A549 (cell line): ENCODE results near the gene METTL16. TPM values are rescaled to one million over a fixed set of nuclear protein-coding genes. Genes with fewer than 3 reads are reported as not detected.

Source experiments
- ATAC-seq, 2 experiments: fragments of 200-7000 bp in 1 of 2; fragments of >200 bp in 1 of 2; cut with Nextera tagmentation in 1 of 2; cut with Tn5 transposase in 1 of 2; 3 replicates each; pipeline versions ENCODE4 v1.8.0 to v1.9.1; 2018 to 2020; ENCODE audit warnings: mild to moderate bottlenecking in 1 of 2, moderate library complexity in 1 of 2
- CTCF ChIA-PET: fragments of 300-600 bp; sonication (Branson Sonifier 250); formaldehyde crosslinking; extraction: SDS; loops from one replicate; lab custom pipeline; 2021; ENCODE audit warnings: antibody characterized with exemption, inconsistent platforms; lab: Yijun Ruan, JAX
- POLR2A ChIA-PET: fragments of 350-600 bp; formaldehyde crosslinking; extraction: SDS; loops from one replicate; lab custom pipeline; 2021; ENCODE audit warnings: antibody characterized with exemption, inconsistent platforms; lab: Yijun Ruan, JAX
- DNase-seq, 2 experiments: peaks; one replicate each; pipeline versions ENCODE4 v3.0.0 to v3.0.0-alpha.2; 2011 to 2016; ENCODE audit warnings: low read depth in 1 of 2, low spot score in 1 of 2
- FAIRE-seq: peaks from 2 replicates; lab custom pipeline; 2011; peaks lifted over from hg19 to GRCh38; lab: Jason Lieb, UNC
- H3K27ac ChIP-seq, 2 experiments: fragments of >200 bp; sonication (Bioruptor Twin); formaldehyde crosslinking; 3 replicates each; pipeline ENCODE4 v1.5.1; 2016 to 2017
- H3K4me1 ChIP-seq: fragments of >200 bp; sonication (Bioruptor Twin); formaldehyde crosslinking; 3 replicates; pipeline ENCODE4 v1.6.1; 2016
- H3K4me2 ChIP-seq: fragments of >200 bp; sonication (Bioruptor Twin); formaldehyde crosslinking; 3 replicates; pipeline ENCODE4 v1.6.1; 2016
- H3K4me3 ChIP-seq: fragments of >200 bp; sonication (Bioruptor Twin); formaldehyde crosslinking; 3 replicates; pipeline ENCODE4 v1.5.1; 2016
- H3K9me3 ChIP-seq: fragments of >200 bp; sonication (Bioruptor Twin); formaldehyde crosslinking; 3 replicates; pipeline ENCODE4 v1.6.1; 2016
- BHLHE40 ChIP-seq: IDR thresholded peaks from 2 replicates; pipeline ENCODE4 v1.6.1; 2012; ENCODE audit warnings: low read depth, low read length, inconsistent platforms
- CBX2 ChIP-seq: fragments of 200-600 bp; sonication (generic); IDR thresholded peaks from 2 replicates; pipeline ENCODE4 v1.6.1; 2016; ENCODE audit warnings: low read depth, mild to moderate bottlenecking, borderline replicate concordance
- CHD2 ChIP-seq: fragments of 150-350 bp; IDR thresholded peaks from 2 replicates; pipeline ENCODE4 v1.6.1; 2014; ENCODE audit warnings: low read length; ENCODE audit not compliant: partially characterized antibody
- EHF ChIP-seq: fragments of 250-450 bp; sonication (Bioruptor Pico); IDR thresholded peaks from 2 replicates; pipeline ENCODE4 v1.5.0; 2020; ENCODE audit warnings: mild to moderate bottlenecking
- EHMT2 ChIP-seq: fragments of 200-600 bp; sonication (generic); IDR thresholded peaks from 2 replicates; pipeline ENCODE4 v1.6.1; 2016; ENCODE audit warnings: antibody characterized with exemption, low read depth, mild to moderate bottlenecking, moderate library complexity
- EP300 ChIP-seq, 2 experiments: fragments of >200 bp; sonication (Bioruptor Twin); formaldehyde crosslinking; IDR thresholded peaks; 2 replicates in 1 of 2; 3 replicates in 1 of 2; pipeline ENCODE4 v1.6.1; 2016 to 2017
- FOSL2 ChIP-seq, 2 experiments: fragments of 450-650 bp in 1 of 2; fragments of >200 bp in 1 of 2; sonication (Bioruptor Twin) in 1 of 2; formaldehyde crosslinking; IDR thresholded peaks; 2 replicates each; pipeline versions ENCODE4 v1.5.0 to v1.6.1; 2016 to 2020; ENCODE audit warnings: mild to moderate bottlenecking in 1 of 2, moderate library complexity in 1 of 2
- FOXS1 ChIP-seq: fragments of 250-450 bp; sonication (Bioruptor Pico); IDR thresholded peaks from 2 replicates; pipeline ENCODE4 v1.5.0; 2020; ENCODE audit warnings: mild to moderate bottlenecking, moderate library complexity
- GATA3 ChIP-seq: IDR thresholded peaks from 2 replicates; pipeline ENCODE4 v1.6.1; 2012; ENCODE audit warnings: borderline replicate concordance
- HDAC2 ChIP-seq: fragments of 200-600 bp; sonication (generic); IDR thresholded peaks from 2 replicates; pipeline ENCODE4 v1.6.1; 2016
- HEYL ChIP-seq: fragments of 250-450 bp; sonication (Bioruptor Pico); IDR thresholded peaks from 2 replicates; pipeline ENCODE4 v1.8.0; 2021; ENCODE audit warnings: mild to moderate bottlenecking, moderate library complexity
- HOXB13 ChIP-seq: fragments of 250-450 bp; sonication (Bioruptor Pico); IDR thresholded peaks from 2 replicates; pipeline ENCODE4 v1.5.0; 2020; ENCODE audit warnings: low read depth, mild to moderate bottlenecking, moderate library complexity
- JUN ChIP-seq, 2 experiments: fragments of >200 bp; sonication (Bioruptor Twin); formaldehyde crosslinking; IDR thresholded peaks; 2 replicates in 1 of 2; 3 replicates in 1 of 2; pipeline ENCODE4 v1.6.1; 2016 to 2017
- KDM1A ChIP-seq: fragments of 200-600 bp; sonication (generic); IDR thresholded peaks from 2 replicates; pipeline ENCODE4 v1.6.1; 2016; ENCODE audit warnings: low read depth, mild to moderate bottlenecking
- MAFK ChIP-seq: fragments of 450-650 bp; IDR thresholded peaks from 2 replicates; pipeline ENCODE4 v1.6.1; 2014; ENCODE audit not compliant: partially characterized antibody
- MAZ ChIP-seq: fragments of 150-350 bp; IDR thresholded peaks from 2 replicates; pipeline ENCODE4 v1.6.1; 2014; ENCODE audit warnings: antibody characterized with exemption, low read depth, low read length, borderline replicate concordance
- NFE2L2 ChIP-seq: fragments of 150-350 bp; conservative IDR thresholded peaks from 2 replicates; pipeline ENCODE4 v1.6.1; 2014; ENCODE audit warnings: low read length
- PHF8 ChIP-seq: fragments of 200-600 bp; sonication (generic); IDR thresholded peaks from 2 replicates; pipeline ENCODE4 v1.6.1; 2016; ENCODE audit warnings: low read depth, mild to moderate bottlenecking, antibody characterized with exemption, moderate library complexity, borderline replicate concordance
- POLR2AphosphoS2 ChIP-seq: conservative IDR thresholded peaks from 2 replicates; pipeline ENCODE4 v1.6.1; 2012; ENCODE audit warnings: low read length, improper control_type of control experiment, inconsistent platforms
- RFX5 ChIP-seq: fragments of 450-650 bp; IDR thresholded peaks from 2 replicates; pipeline ENCODE4 v1.7.1; 2014; ENCODE audit warnings: antibody characterized with exemption, mild to moderate bottlenecking, moderate library complexity
- SREBF2 ChIP-seq: fragments of 450-650 bp; IDR thresholded peaks from 2 replicates; pipeline ENCODE4 v1.6.1; 2014; ENCODE audit warnings: mild to moderate bottlenecking, moderate library complexity
- TP53 ChIP-seq: fragments of 250-450 bp; sonication (Bioruptor Pico); IDR thresholded peaks from 2 replicates; pipeline ENCODE4 v1.5.0; 2021; ENCODE audit warnings: mild to moderate bottlenecking, moderate library complexity
- ZC3H11A ChIP-seq: fragments of 450-650 bp; IDR thresholded peaks from 2 replicates; pipeline ENCODE4 v1.6.1; 2014; ENCODE audit warnings: antibody characterized with exemption, mild to moderate bottlenecking
- ZFP36 ChIP-seq: fragments of 450-650 bp; IDR thresholded peaks from 2 replicates; pipeline ENCODE4 v1.6.1; 2014; ENCODE audit warnings: borderline replicate concordance; ENCODE audit not compliant: partially characterized antibody
- WGBS: methylation state at CpG from one replicate; pipeline ENCODE4 v1.1.6; 2017; ENCODE audit errors: missing lambda C conversion rate; 5-methylcytosine and 5-hydroxymethylcytosine counted together
- polyA plus RNA-seq, 4 experiments: library from polyadenylated mRNA; depleted of rRNA in 3 of 4; stranded (reverse); fragments of >200 nt; fragmentation: RNase III in 1 of 4; extraction: RNeasy Plus Mini Kit Qiagen cat#74134 plus additional on column Dnase treatment in 1 of 4; gene quantifications; 2 replicates in 3 of 4; 3 replicates in 1 of 4; pipeline ENCODE4 v1.2.3, GENCODE V29; 2011 to 2017
- TF ChIP-seq, protein P1 (sequence below): fragments of 450-650 bp; IDR thresholded peaks from 2 replicates; pipeline ENCODE4 v1.6.1; 2014; ENCODE audit warnings: antibody characterized with exemption
- TF ChIP-seq, protein P2 (sequence below): fragments of 200-600 bp; sonication (generic); IDR thresholded peaks from 2 replicates; pipeline ENCODE4 v1.6.1; 2016; ENCODE audit warnings: antibody characterized with exemption, mild to moderate bottlenecking, moderate library complexity
- TF ChIP-seq, protein P3 (sequence below): fragments of >200 bp; sonication (Bioruptor Twin); formaldehyde crosslinking; IDR thresholded peaks from 3 replicates; pipeline ENCODE4 v1.5.1; 2016

Gene METTL16
- polyA plus RNA-seq, 2 of the 4 experiments (the other 2 are of a cell fraction) = 26.5 to 58.0 TPM

DNA sequence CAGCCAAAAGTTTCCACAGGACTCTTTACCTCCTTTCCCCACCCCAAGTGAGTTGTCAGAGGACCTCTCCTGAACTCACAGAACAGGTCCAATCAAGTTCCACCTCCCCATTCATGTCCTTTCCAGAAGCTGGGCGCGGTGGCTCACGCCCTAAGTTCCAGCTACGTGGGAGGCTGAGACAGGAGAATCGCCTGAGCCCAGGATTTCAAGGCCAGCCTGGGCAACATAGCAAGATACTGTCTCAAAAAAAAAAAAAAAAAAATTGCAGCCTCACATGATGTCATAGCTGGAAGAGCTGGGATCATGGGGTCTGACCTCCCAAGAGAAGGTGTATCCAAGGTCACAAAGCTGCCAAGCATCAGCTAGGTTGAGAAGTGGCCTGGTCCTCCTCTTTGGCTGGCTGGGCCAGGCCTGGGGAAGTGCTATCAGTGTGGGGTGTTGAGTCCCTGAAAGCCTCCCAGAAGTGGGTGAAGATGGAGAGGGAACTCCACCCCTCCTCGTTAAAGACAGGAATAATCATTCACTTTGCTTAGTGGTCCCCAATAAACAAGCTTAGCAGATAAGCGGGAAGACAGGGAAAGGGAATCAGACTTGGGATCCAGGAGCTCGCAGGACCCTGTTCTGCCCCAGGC, 105.3 kb downstream of the METTL16 start:
- Histone ChIP-seq H3K4me1 (peaks cover 54% of the 10 kb centered on the region), H3K4me3 (no peak overlapping the region), H3K27ac (peak overlapping the region; percentile 69 to 89)
- ChIA-PET POLR2A (interaction anchor here (0.7 to 2.1 kb wide), 5 partner anchors 10 to 105 kb away, joined by 3 to 27 read pairs (median 7); partner anchors contain the start of genes METTL16, SMG6 and SRR), CTCF (interaction anchor here (0.5 to 28.1 kb wide), 8 partner anchors 9 to 352 kb away, joined by 3 to 1099 read pairs (median 8); no protein-coding TSS in a partner anchor)
- 59% methylated on average over 8 of the region's 8 CpGs for WGBS
- DNase-seq (peak in 1 of 2 experiments; percentile 70), FAIRE-seq (no peak), ATAC-seq (peak; percentile 0 to 5; a peak in 4 of 6 replicates)
- no peak for TF ChIP-seq GATA3
- TF ChIP-seq, all 56 proteins: peak for 0
- Histone ChIP-seq H3K9me3 (no peaks in the 10 kb centered on the region), H3K4me2 (peak overlapping the region; percentile 67)

DNA sequence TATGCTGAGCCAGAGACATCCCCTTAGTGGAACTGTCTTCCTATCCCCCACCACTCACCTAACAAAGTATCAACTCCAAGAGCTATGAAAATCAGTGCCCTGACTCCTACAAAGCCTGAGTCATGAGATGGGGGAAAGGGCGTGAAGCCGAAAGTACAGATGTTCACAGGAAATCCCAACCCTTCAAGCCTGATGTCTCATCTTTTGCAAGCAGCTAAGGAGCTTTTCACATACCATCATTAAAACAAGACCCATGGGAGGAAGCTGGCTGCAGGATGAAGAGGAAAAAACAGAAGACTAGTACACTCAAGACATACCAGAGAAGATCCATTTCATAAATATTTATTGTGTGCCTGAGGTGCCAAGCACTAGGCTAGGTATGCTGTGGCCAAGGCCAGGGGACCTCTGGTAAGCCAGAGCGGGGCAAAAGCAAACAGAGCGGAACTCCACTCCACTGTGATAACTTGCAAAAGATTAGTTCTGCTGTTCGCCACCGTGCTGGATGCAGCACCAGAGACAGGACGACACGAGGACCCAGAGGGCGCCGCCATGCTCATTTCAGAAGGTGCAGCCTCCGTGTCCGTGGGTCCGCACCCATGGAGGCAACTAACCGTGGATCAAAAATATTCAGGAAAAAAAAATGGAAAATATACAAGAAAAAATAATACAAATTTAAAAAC, 106.3 kb downstream of the METTL16 start:
- DNase-seq = peak in 1 of 2 experiments; percentile 67

DNA sequence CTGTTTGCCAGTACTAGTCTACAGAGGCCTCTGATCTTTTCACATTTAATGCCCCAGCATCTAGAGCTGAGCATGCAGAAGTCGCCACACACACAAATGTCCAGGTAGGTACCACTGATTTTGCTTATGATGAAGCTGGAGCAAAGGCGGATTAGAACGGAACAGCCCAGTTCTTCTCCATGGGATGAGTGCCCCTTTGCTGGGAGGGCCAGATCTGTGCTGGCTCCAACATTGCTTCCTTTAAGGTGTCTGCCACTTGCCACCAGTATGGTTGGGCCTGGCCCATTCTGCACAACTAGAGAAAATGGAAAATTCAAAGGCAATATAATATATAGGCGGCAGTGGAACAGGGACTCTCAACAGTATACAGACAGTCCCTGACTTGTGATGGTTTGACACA, 108.6 kb downstream of the METTL16 start:
- POLR2A ChIA-PET = interaction anchor here (2.6 kb wide), 1 partner anchor 11 kb away, joined by 51 read pairs; no protein-coding TSS in a partner anchor

More for the DNA sequence above, 106.3 kb downstream of the METTL16 start:
- ChIA-PET POLR2A (interaction anchor here (1.0 to 1.2 kb wide), 2 partner anchors 11 to 12 kb away, joined by 3 to 11 read pairs; no protein-coding TSS in a partner anchor), CTCF (interaction anchor here (1.0 to 28.1 kb wide), 6 partner anchors 9 to 110 kb away, joined by 3 to 1099 read pairs (median 4); no protein-coding TSS in a partner anchor)
- no peak for TF ChIP-seq HOXB13
- no peak for TF ChIP-seq FOXS1 (CRISPR knock-in tag)
- TF ChIP-seq, protein P1, sequence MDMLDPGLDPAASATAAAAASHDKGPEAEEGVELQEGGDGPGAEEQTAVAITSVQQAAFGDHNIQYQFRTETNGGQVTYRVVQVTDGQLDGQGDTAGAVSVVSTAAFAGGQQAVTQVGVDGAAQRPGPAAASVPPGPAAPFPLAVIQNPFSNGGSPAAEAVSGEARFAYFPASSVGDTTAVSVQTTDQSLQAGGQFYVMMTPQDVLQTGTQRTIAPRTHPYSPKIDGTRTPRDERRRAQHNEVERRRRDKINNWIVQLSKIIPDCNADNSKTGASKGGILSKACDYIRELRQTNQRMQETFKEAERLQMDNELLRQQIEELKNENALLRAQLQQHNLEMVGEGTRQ = no peak
- no peak for TF ChIP-seq SREBF2
- no peak for TF ChIP-seq EHMT2
- no peak for TF ChIP-seq JUN (IDR thresholded peaks at IDR 0.05)
- peak; percentile 40 for TF ChIP-seq MAFK
- TF ChIP-seq NFE2L2 = no peak
- TF ChIP-seq CBX2 = no peak
- TF ChIP-seq BHLHE40 = no peak
- no peak for TF ChIP-seq CHD2
- no peak for TF ChIP-seq FOSL2 (IDR thresholded peaks at IDR 0.05)
- 0 out of 2 replicates have a peak, but pooled peaks have one; percentile 35 for TF ChIP-seq FOSL2 (CRISPR knock-in tag; IDR thresholded peaks at IDR 0.05)
- no peak for FAIRE-seq
- 80% methylated on average over 14 of the region's 14 CpGs for WGBS
- H3K9me3 ChIP-seq = no peaks in the 10 kb centered on the region
- peak overlapping the region; percentile 67 for H3K4me2 ChIP-seq
- H3K4me3 ChIP-seq = no peak overlapping the region
- no peak for ATAC-seq
- H3K4me1 ChIP-seq = peaks cover 54% of the 10 kb centered on the region
- H3K27ac ChIP-seq = peak overlapping the region; percentile 69 to 89

More for the DNA sequence above, 108.6 kb downstream of the METTL16 start:
- no peak overlapping the region for H3K27ac ChIP-seq
- TF ChIP-seq HDAC2 (no peak), CBX2 (no peak), EP300 (IDR thresholded peaks at IDR 0.05) (no peak), TP53 (CRISPR knock-in tag) (no peak), ZFP36 (no peak), GATA3 (no peak), EHF (no peak), MAFK (no peak), PHF8 (no peak), ZC3H11A (no peak), RFX5 (no peak), POLR2AphosphoS2 (no peak; the same call in 1 of the 2 replicates), MAZ (no peak), HEYL (CRISPR knock-in tag) (no peak), KDM1A (no peak), JUN (IDR thresholded peaks at IDR 0.05) (no peak)
- TF ChIP-seq, protein P1 = no peak
- TF ChIP-seq, protein P2, sequence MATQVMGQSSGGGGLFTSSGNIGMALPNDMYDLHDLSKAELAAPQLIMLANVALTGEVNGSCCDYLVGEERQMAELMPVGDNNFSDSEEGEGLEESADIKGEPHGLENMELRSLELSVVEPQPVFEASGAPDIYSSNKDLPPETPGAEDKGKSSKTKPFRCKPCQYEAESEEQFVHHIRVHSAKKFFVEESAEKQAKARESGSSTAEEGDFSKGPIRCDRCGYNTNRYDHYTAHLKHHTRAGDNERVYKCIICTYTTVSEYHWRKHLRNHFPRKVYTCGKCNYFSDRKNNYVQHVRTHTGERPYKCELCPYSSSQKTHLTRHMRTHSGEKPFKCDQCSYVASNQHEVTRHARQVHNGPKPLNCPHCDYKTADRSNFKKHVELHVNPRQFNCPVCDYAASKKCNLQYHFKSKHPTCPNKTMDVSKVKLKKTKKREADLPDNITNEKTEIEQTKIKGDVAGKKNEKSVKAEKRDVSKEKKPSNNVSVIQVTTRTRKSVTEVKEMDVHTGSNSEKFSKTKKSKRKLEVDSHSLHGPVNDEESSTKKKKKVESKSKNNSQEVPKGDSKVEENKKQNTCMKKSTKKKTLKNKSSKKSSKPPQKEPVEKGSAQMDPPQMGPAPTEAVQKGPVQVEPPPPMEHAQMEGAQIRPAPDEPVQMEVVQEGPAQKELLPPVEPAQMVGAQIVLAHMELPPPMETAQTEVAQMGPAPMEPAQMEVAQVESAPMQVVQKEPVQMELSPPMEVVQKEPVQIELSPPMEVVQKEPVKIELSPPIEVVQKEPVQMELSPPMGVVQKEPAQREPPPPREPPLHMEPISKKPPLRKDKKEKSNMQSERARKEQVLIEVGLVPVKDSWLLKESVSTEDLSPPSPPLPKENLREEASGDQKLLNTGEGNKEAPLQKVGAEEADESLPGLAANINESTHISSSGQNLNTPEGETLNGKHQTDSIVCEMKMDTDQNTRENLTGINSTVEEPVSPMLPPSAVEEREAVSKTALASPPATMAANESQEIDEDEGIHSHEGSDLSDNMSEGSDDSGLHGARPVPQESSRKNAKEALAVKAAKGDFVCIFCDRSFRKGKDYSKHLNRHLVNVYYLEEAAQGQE = no peak
- TF ChIP-seq, protein P3, sequence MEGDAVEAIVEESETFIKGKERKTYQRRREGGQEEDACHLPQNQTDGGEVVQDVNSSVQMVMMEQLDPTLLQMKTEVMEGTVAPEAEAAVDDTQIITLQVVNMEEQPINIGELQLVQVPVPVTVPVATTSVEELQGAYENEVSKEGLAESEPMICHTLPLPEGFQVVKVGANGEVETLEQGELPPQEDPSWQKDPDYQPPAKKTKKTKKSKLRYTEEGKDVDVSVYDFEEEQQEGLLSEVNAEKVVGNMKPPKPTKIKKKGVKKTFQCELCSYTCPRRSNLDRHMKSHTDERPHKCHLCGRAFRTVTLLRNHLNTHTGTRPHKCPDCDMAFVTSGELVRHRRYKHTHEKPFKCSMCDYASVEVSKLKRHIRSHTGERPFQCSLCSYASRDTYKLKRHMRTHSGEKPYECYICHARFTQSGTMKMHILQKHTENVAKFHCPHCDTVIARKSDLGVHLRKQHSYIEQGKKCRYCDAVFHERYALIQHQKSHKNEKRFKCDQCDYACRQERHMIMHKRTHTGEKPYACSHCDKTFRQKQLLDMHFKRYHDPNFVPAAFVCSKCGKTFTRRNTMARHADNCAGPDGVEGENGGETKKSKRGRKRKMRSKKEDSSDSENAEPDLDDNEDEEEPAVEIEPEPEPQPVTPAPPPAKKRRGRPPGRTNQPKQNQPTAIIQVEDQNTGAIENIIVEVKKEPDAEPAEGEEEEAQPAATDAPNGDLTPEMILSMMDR = no peak
- TF ChIP-seq, all 56 proteins: peak for 0
- 91% methylated on average over 4 of the region's 4 CpGs for WGBS
- peaks cover 61% of the 10 kb centered on the region for H3K4me1 ChIP-seq
- no peak overlapping the region for H3K4me3 ChIP-seq
- H3K9me3 ChIP-seq = no peaks in the 10 kb centered on the region
- peak; percentile 7 for FAIRE-seq
- no peak for DNase-seq
- H3K4me2 ChIP-seq = no peak overlapping the region
- ATAC-seq = no peak
- CTCF ChIA-PET = interaction anchor here (2.1 to 28.1 kb wide), 3 partner anchors 8 to 19 kb away, joined by 7 to 1099 read pairs (median 117); no protein-coding TSS in a partner anchor
